NT2/D1 (cell line): ENCODE data around the gene GPR37.

Source experiments
- SUZ12 ChIP-seq: IDR thresholded peaks from 2 replicates; pipeline ENCODE4 v1.6.1; 2011; ENCODE audit not compliant: insufficient read length, insufficient read depth; ENCODE audit errors: extremely low read depth
- ZNF274 ChIP-seq: IDR thresholded peaks from 2 replicates; pipeline ENCODE4 v1.6.1; 2011; ENCODE audit warnings: mild to moderate bottlenecking, low read depth, low read length

DNA sequence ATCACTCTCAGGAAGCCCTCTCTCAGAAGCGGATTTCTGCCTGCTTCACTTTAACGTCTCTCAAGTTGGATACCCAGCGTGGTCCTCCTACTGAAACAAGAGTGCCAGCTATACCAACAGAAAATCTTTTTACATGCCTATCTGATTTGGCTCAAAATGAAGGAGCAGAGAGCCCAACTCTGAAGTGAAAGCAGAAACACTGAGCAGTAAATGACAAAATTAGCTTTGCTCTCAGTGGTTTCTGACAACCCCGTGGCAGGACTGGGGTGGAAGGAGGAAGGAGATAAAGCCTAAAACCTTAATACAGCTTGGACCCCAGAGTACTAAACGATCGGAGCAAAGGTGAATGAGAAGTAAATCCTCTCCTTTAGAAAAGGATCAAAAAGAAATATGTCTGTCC is 25.1 kb upstream of the GPR37 start:
- TF ChIP-seq ZNF274 = no peak
- TF ChIP-seq SUZ12 = no peak
